HL-60 (cell line): ENCODE results near the gene ZIC5.

Source experiments
- CTCF ChIP-seq: IDR thresholded peaks from one replicate; pipeline ENCODE4 v1.5.1; 2011; ENCODE audit warnings: low read length, control low read depth, inconsistent platforms; ENCODE audit not compliant: insufficient read depth
- GABPA ChIP-seq: IDR thresholded peaks from 2 replicates; pipeline ENCODE4 v1.6.1; 2012; ENCODE audit warnings: low read depth
- POLR2AphosphoS5 ChIP-seq: IDR thresholded peaks from 2 replicates; pipeline ENCODE4 v1.6.1; 2012; ENCODE audit warnings: low read depth
- REST ChIP-seq: IDR thresholded peaks from 2 replicates; pipeline ENCODE4 v1.6.1; 2012; ENCODE audit warnings: low read depth; ENCODE audit not compliant: insufficient replicate concordance
- SPI1 ChIP-seq: IDR thresholded peaks from 2 replicates; pipeline ENCODE4 v1.6.1; 2012; ENCODE audit warnings: low read depth, mild to moderate bottlenecking, borderline replicate concordance

GRCh38 chr13:99932912-99933311 lies 38.7 kb downstream of the ZIC5 start:
- no peak for TF ChIP-seq CTCF
- TF ChIP-seq POLR2AphosphoS5 = no peak
- TF ChIP-seq GABPA = no peak
- no peak for TF ChIP-seq SPI1
- TF ChIP-seq REST = no peak
